HepG2 (cell line): ENCODE results near the gene BCL6. TPM values are rescaled to one million over a fixed set of nuclear protein-coding genes. Genes with fewer than 3 reads are reported as not detected.
A peak's percentile ranks its signal among the peaks of the same experiment; 100 is the strongest.

Source experiments
- CBX1 ChIP-seq: IDR thresholded peaks from one replicate; pipeline ENCODE4 v1.6.1; 2016; ENCODE audit warnings: antibody characterized with exemption, low read depth
- CC2D1A ChIP-seq: sonication (generic); formaldehyde crosslinking; IDR thresholded peaks from 2 replicates; pipeline ENCODE4 v1.8.1; 2023; ENCODE audit warnings: mild to moderate bottlenecking, missing genetic modification reagents
- CENPBD1 ChIP-seq: sonication (generic); formaldehyde crosslinking; IDR thresholded peaks from 2 replicates; pipeline ENCODE4 v1.8.0; 2022; ENCODE audit warnings: missing genetic modification reagents, low read depth, mild to moderate bottlenecking, borderline replicate concordance
- DMAP1 ChIP-seq: IDR thresholded peaks from 2 replicates; pipeline ENCODE4 v1.6.1; 2016
- E2F1 ChIP-seq: sonication (generic); formaldehyde crosslinking; IDR thresholded peaks from 2 replicates; pipeline ENCODE4 v1.5.0; 2020; ENCODE audit warnings: missing genetic modification reagents
- HNF1B ChIP-seq: sonication (generic); formaldehyde crosslinking; IDR thresholded peaks from 2 replicates; pipeline ENCODE4 v1.5.1; 2020; ENCODE audit warnings: mild to moderate bottlenecking, moderate library complexity, missing genetic modification reagents
- HOXA3 ChIP-seq: sonication (generic); formaldehyde crosslinking; IDR thresholded peaks from 2 replicates; pipeline ENCODE4 v1.5.0; 2020; ENCODE audit warnings: missing genetic modification reagents
- KAT8 ChIP-seq: IDR thresholded peaks from 2 replicates; pipeline ENCODE4 v1.6.1; 2016; ENCODE audit warnings: missing genetic modification reagents, missing compliant biosample characterization
- NONO ChIP-seq, 2 experiments: fragments of 450-650 bp in 1 of 2; sonication (generic) in 1 of 2; formaldehyde crosslinking in 1 of 2; IDR thresholded peaks in 1 of 2; conservative IDR thresholded peaks in 1 of 2; 2 replicates each; pipeline versions ENCODE4 v1.6.1 to v1.8.0; 2017 to 2022; ENCODE audit warnings: mild to moderate bottlenecking in 1 of 2, missing genetic modification reagents in 1 of 2, moderate library complexity in 1 of 2
- SOX13 ChIP-seq, 3 experiments: fragments of 450-650 bp in 1 of 3; sonication (generic) in 1 of 3; formaldehyde crosslinking in 1 of 3; IDR thresholded peaks in 2 of 3; conservative IDR thresholded peaks in 1 of 3; 2 replicates each; pipeline versions ENCODE4 v1.5.0 to v1.6.1; 2016 to 2020; ENCODE audit warnings: antibody characterized with exemption in 1 of 3, mild to moderate bottlenecking in 1 of 3, missing compliant biosample characterization in 1 of 3, missing genetic modification reagents in 1 of 3, moderate library complexity in 1 of 3
- YY1 ChIP-seq: IDR thresholded peaks from 2 replicates; pipeline ENCODE4 v1.6.1; 2011; ENCODE audit warnings: low read length, low read depth, moderate library complexity, mild to moderate bottlenecking; ENCODE audit not compliant: insufficient read depth, insufficient replicate concordance
- ZBTB10 ChIP-seq: sonication (generic); formaldehyde crosslinking; IDR thresholded peaks from 2 replicates; pipeline ENCODE4 v1.4.0; 2020; ENCODE audit warnings: missing genetic modification reagents, borderline replicate concordance
- ZEB1 ChIP-seq: IDR thresholded peaks from 2 replicates; pipeline ENCODE4 v1.6.1; 2012; ENCODE audit warnings: mild to moderate bottlenecking, low read depth, inconsistent platforms; ENCODE audit not compliant: insufficient replicate concordance
- ZMYM3 ChIP-seq: sonication (generic); formaldehyde crosslinking; IDR thresholded peaks from 2 replicates; pipeline ENCODE4 v1.5.1; 2020; ENCODE audit warnings: mild to moderate bottlenecking, missing genetic modification reagents
- ZNF24 ChIP-seq: fragments of 450-650 bp; IDR thresholded peaks from 2 replicates; pipeline ENCODE4 v1.6.1; 2017; ENCODE audit warnings: antibody characterized with exemption, mild to moderate bottlenecking
- ZNF317 ChIP-seq: sonication (generic); formaldehyde crosslinking; IDR thresholded peaks from 2 replicates; pipeline ENCODE4 v1.5.0; 2020; ENCODE audit warnings: mild to moderate bottlenecking, missing genetic modification reagents
- ZNF343 ChIP-seq: sonication (generic); formaldehyde crosslinking; IDR thresholded peaks from 2 replicates; pipeline ENCODE4 v1.4.0; 2020; ENCODE audit warnings: mild to moderate bottlenecking, missing genetic modification reagents
- ZNF720 ChIP-seq: sonication (generic); formaldehyde crosslinking; IDR thresholded peaks from 2 replicates; pipeline ENCODE4 v1.4.0; 2020; ENCODE audit warnings: missing genetic modification reagents
- ZNF746 ChIP-seq: sonication (generic); formaldehyde crosslinking; IDR thresholded peaks from 2 replicates; pipeline ENCODE4 v1.8.0; 2022; ENCODE audit warnings: mild to moderate bottlenecking, missing genetic modification reagents
- ZNF816 ChIP-seq: sonication (generic); formaldehyde crosslinking; IDR thresholded peaks from 2 replicates; pipeline ENCODE4 v1.8.0; 2022; ENCODE audit warnings: missing genetic modification reagents, mild to moderate bottlenecking, borderline replicate concordance
- ZSCAN20 ChIP-seq: sonication (generic); formaldehyde crosslinking; IDR thresholded peaks from 2 replicates; pipeline ENCODE4 v1.4.0; 2020; ENCODE audit warnings: missing genetic modification reagents, mild to moderate bottlenecking, borderline replicate concordance
- ZSCAN30 ChIP-seq: sonication (generic); formaldehyde crosslinking; IDR thresholded peaks from 2 replicates; pipeline ENCODE4 v1.5.0; 2020; ENCODE audit warnings: mild to moderate bottlenecking, missing genetic modification reagents
- ZSCAN9 ChIP-seq: IDR thresholded peaks from 2 replicates; pipeline ENCODE4 v1.6.1; 2016; ENCODE audit warnings: borderline replicate concordance
- polyA plus RNA-seq, 8 experiments: library from polyadenylated mRNA; depleted of rRNA in 3 of 8; stranded (reverse) in 7 of 8; unstranded in 1 of 8; fragments of >200 nt; fragmentation: Illumina TruSeq in 4 of 8; extraction: Trizol in 4 of 8; gene quantifications; 2 replicates each; pipeline versions ENCODE4 v1.2.1 to v1.2.3, GENCODE V29; 2011 to 2016; ENCODE audit warnings: low read depth in 4 of 8, missing spikeins in 1 of 8, mixed read lengths in 1 of 8; ENCODE audit not compliant: insufficient read depth in 1 of 8
- total RNA-seq, 5 experiments: library from RNA; depleted of rRNA; stranded (reverse); fragments of >200 nt; fragmentation: Illumina TruSeq; extraction: Trizol; gene quantifications; 2 replicates each; pipeline ENCODE4 v1.2.3, GENCODE V29; 2016; ENCODE audit warnings: low read depth in 1 of 5

The BCL6 gene
- total and polyA plus RNA-seq, 2 of the 13 experiments (the other 11 are each of a cell fraction or from before 2014, with no cell fraction given): 21.2 to 53.7 TPM

- TF ChIP-seq HNF1B (peak; percentile 83), ZEB1 (no peak), CENPBD1 (CRISPR knock-in tag) (no peak), DMAP1 (CRISPR knock-in tag) (0 out of 2 replicates have a peak, but pooled peaks have one; percentile 33), HOXA3 (CRISPR knock-in tag) (peak; percentile 83), CC2D1A (CRISPR knock-in tag) (no peak), ZMYM3 (CRISPR knock-in tag) (no peak), NONO (IDR thresholded peaks at IDR 0.05) (no peak), NONO (CRISPR knock-in tag; conservative IDR thresholded peaks at IDR 0.05) (0 out of 2 replicates have a peak, but pooled peaks have one; percentile 50), E2F1 (CRISPR knock-in tag) (peak; percentile 74), SOX13 (IDR thresholded peaks at IDR 0.05) (no peak), SOX13 (CRISPR knock-in tag; conservative IDR thresholded peaks at IDR 0.05 in 1 of 2, IDR thresholded peaks at IDR 0.05 in 1 of 2) (peak in 1 of 2 experiments; percentile 71; a peak in 2 of 4 replicates), ZNF343 (CRISPR knock-in tag) (peak; percentile 26; the same call in 1 of the 2 replicates), ZSCAN30 (CRISPR knock-in tag) (no peak), ZNF746 (CRISPR knock-in tag) (0 out of 2 replicates have a peak, but pooled peaks have one; percentile 47), ZNF24 (0 out of 2 replicates have a peak, but pooled peaks have one; percentile 36), CBX1 (no peak), ZNF720 (CRISPR knock-in tag) (no peak), YY1 (peak; percentile 32), ZSCAN9 (CRISPR knock-in tag) (peak; percentile 67), KAT8 (CRISPR knock-in tag) (peak; percentile 74; the same call in 1 of the 2 replicates), ZBTB10 (CRISPR knock-in tag) (peak; percentile 76; the same call in 1 of the 2 replicates), ZNF317 (peak; percentile 60; the same call in 1 of the 2 replicates), ZNF816 (peak; percentile 68; the same call in 1 of the 2 replicates), ZSCAN20 (CRISPR knock-in tag) (peak; percentile 56; the same call in 1 of the 2 replicates)
These were observed at the start of gene BCL6 (continued) for GRCh38 chr3:187745201-187746058.
